HFF-Myc (cell line): Measurements from ENCODE around the gene GABRB1.

Experiments
- DNase-seq: peaks from one replicate; pipeline ENCODE4 v3.0.0-alpha.2; 2011; ENCODE audit warnings: low read depth; ENCODE audit errors: extremely low read depth
- H3K4me3 ChIP-seq: replicated peaks from 2 replicates; pipeline ENCODE4 v1.5.1; 2011; ENCODE audit warnings: low read depth, mild to moderate bottlenecking, control low read depth, low read length
- CTCF ChIP-seq: IDR thresholded peaks from 2 replicates; pipeline ENCODE4 v1.5.1; 2012; ENCODE audit warnings: mild to moderate bottlenecking, low read depth, low read length, control low read depth; ENCODE audit errors: missing control alignments

Gene GABRB1

GRCh38 chr4:47466056-47466785, 434.9 kb downstream of the GABRB1 start:
- H3K4me3 ChIP-seq: no peak overlapping the region
- TF ChIP-seq CTCF: no peak
- DNase-seq: no peak

GRCh38 chr4:47468706-47469365, 437.5 kb downstream of the GABRB1 start:
- DNase-seq: no peak
- no peak overlapping the region for H3K4me3 ChIP-seq
- no peak for TF ChIP-seq CTCF

GRCh38 chr4:47469951-47470350, 438.6 kb downstream of the GABRB1 start:
- TF ChIP-seq CTCF: no peak
- no peak for DNase-seq
- no peak overlapping the region for H3K4me3 ChIP-seq

- no peak for TF ChIP-seq CTCF
- no peak overlapping the region for H3K4me3 ChIP-seq
- no peak for DNase-seq
Measured at GRCh38 chr4:47471064-47471463, 439.7 kb downstream of the GABRB1 start.

- no peak for DNase-seq
- no peak for TF ChIP-seq CTCF
- H3K4me3 ChIP-seq: no peak overlapping the region
Measured at GRCh38 chr4:47471591-47471990, 440.2 kb downstream of the GABRB1 start.

GRCh38 chr4:47473141-47473750, 441.9 kb downstream of the GABRB1 start:
- H3K4me3 ChIP-seq: no peak overlapping the region
- no peak for TF ChIP-seq CTCF
- DNase-seq: no peak
